Activated CD8-positive, alpha-beta memory T cell treated with anti-CD3 and anti-CD28 coated beads, Interleukin-2, amount 50 U/mL, for 24 hours (primary cell): Measurements from ENCODE around the gene DIABLO.
"Not testable (repeated sequence)": the region's sequence is repeated elsewhere in the genome, so short reads cannot be mapped to it uniquely, and the experiment has no call there.

ENCODE experiments used
- DNase-seq: peaks from one replicate; pipeline ENCODE4 v3.0.0-alpha.2; 2020; ENCODE audit errors: extremely low read depth

DIABLO gene

GRCh38 chr12:122189626-122190475 is 36.0 kb downstream of the DIABLO start:
- DNase-seq: no peak

- no peak for DNase-seq
These were observed 38.4 kb downstream of the DIABLO start for GRCh38 chr12:122187466-122187865.

DNA sequence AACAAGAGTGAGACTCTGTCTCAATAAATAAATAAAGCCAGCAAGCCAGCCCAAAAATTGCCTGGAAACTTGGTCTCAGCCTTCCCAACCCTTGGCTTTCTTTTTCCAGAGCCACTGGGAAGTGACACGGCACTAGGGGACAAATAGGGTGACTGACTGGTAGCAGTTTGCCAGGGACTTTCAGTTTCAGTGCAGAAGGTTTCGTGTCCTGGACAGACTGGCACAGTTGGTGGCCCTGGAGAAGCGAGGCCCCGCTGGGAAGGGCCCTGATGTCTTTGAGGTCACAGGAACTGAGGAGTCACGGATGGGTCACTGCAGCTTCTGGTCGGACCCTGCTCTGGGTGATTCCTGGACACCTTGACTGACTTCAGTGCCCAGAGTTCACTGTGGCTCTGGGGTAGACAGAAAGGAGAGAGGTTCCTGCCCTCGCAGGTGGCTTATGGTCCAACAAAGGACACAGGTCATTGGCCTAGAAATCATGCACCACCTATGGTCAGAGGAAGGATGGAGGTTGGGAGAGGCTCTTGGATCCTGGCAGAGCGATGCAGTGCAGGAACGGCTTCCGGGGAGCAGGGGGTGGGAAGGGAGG is 40.3 kb downstream of the DIABLO start:
- no peak for DNase-seq

DNA sequence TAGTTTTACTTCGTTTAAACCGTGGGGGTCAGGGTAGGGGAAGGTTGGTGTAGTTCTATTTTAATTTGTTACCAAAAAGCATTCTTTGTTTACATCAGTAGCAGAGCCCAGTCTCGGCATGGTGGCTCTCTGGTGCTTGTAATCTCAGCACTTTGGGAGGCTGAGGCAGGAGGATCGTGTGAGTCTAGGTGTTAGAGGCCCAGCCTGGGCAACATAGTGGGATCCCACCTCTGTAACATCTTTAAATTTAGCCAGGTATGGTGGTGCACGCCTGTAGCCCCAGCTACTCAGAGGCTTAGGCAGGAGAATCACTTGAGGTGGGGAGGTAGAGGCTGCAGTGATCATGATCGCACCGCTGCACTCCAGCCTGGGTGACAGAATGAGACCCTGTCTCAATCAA is 40.8 kb downstream of the DIABLO start:
- DNase-seq: no peak

GRCh38 chr12:122184517-122184916 is 41.3 kb downstream of the DIABLO start:
- no peak for DNase-seq

GRCh38 chr12:122183588-122183940 is 42.3 kb downstream of the DIABLO start:
- no peak for DNase-seq

DNA sequence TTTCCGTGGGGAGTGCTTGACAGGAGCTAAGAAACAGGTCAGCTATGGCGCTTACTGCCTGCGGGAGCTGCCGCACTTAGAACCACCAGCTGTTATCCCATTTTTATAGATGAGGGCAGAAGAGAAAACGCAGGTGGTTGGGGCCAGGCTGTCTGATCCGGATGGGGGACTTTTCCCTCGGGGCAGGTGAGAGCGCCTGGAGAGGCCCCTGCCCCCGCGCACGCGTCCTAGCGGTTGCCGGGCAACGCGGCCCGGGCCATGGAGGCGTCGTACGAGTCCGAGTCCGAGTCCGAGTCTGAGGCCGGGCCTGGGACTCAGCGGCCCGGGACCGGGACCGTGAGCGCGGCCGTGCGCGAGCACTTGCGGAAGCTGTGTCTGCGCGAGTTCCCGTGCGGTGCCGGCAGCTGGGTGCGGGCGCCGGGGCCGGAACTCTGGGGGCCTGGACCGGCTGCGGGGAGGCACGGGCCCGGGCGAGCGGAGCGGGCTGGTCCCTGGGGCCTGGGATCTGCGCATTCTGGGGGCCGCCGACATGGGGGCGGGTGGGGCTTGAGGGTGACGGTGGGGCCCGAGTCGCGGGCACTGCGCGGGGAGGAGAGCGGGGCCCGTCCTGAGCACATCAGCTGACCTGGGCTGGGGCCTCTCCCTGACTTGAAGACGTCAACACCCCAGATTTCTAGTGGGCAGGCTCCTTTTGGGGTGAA is 42.8 kb downstream of the DIABLO start, which contains the start of gene LRRC43:
TSS of gene LRRC43 (plus strand) at position 237 of the 701 bp plus-strand sequence. CDS start at position 259, 22 bp downstream.
- no peak for DNase-seq

DNA sequence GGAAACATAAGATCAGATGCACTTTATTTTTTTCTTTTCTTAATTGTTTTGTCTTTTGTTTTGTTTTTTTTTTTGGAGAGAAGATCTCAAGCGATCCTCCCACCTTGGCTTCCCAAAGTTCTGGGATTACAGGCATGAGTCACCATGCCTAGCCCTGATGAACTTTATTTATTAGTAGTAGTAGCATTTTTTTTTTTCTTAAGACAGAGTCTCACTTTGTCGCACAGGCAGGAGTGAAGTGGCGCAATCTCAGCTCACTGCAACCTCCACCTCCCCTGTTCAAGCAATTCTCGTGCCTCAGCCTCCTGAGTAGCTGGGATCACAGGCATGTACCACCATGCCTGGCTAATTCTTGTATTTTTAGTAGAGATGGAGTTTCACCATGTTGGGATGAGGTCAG is 49.4 kb downstream of the DIABLO start:
- not testable (repeated sequence) for DNase-seq

- DNase-seq: no peak
These were observed 51.6 kb downstream of the DIABLO start, which contains the start of gene IL31 for GRCh38 chr12:122174155-122174845. Gene IL31 (minus strand): TSS chr12:122174221. CDS start chr12:122174172, 49 bp downstream.

DNA sequence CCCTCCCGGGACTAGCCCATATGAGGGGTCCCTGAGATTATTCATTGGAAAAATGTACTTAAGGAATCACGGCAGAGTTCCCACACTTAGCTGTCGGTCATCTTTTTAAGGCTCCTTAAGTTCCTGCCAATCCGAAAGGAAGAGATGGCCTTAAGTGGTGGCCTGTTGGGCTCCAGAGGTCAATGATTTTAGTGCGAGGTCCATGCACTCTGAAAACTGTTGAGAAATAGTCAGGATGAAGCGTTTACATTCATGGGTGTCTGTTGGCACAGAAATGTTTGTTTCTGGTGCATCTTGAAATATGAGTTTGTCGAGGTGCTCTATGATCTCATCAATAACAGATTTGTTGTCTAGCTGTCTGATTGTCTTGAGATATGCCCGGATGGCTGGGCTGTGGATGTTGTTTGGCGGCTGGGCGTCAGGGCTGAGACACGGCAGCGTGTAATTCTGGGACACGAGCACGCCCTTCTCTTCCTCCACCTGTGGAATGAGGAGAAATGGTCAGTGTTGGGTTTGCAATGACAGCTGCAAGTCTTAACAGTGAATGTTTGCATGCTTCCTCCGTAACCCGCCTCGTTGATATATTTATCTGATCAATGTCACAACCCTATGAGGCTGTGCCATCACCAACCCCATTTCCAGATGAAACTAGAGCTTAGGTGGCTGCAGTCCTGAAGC is 53.5 kb downstream of the DIABLO start:
- no peak for DNase-seq

DNA sequence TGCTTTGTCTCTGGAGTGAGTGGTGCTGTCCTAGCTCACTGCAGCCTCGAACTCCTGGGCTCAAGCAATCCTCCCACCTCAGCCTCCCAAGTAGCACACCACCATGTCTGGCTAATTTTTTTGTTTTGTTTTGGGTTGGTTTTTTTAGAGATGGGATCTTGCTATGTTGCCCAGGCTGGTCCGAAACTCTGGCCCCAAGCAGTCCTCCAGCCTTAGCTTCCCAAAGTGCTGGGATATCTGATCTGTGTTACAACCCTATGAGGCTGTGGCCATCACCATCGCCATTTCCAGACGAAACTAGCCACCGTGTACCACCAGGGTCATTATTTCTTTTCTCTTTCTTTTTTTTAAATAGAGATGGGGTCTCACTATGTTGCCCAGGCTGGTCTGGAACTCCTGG is 54.5 kb downstream of the DIABLO start:
- no peak for DNase-seq

GRCh38 chr12:122168492-122168891 is 57.4 kb downstream of the DIABLO start:
- no peak for DNase-seq

DNA sequence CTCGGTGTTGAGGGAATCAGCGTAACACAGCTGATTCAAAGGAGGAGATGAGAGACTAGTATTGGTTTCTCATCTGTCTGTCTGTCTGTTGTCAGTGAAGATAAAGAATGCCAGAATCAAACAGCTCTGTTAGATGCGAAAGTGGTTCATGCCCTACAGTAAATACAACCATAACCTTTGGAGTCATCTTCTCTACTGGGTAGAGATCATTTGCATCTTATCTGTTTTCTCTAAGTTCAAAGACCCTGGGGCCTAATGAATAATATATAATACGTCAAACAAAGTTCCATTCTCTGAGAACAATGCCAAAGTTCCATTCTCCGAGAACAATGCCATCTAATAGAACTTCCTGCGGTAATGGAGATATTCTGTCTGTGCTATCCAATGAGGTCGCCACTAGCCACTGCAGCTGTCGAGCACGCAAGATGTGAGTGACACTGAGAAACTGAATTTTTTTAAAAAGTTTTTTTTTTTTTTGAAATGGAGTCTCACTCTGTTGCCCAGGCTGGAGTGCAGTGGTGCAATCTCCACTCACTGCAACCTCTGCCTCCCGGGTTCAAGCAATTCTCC is 58.4 kb downstream of the DIABLO start:
- no peak for DNase-seq

DNA sequence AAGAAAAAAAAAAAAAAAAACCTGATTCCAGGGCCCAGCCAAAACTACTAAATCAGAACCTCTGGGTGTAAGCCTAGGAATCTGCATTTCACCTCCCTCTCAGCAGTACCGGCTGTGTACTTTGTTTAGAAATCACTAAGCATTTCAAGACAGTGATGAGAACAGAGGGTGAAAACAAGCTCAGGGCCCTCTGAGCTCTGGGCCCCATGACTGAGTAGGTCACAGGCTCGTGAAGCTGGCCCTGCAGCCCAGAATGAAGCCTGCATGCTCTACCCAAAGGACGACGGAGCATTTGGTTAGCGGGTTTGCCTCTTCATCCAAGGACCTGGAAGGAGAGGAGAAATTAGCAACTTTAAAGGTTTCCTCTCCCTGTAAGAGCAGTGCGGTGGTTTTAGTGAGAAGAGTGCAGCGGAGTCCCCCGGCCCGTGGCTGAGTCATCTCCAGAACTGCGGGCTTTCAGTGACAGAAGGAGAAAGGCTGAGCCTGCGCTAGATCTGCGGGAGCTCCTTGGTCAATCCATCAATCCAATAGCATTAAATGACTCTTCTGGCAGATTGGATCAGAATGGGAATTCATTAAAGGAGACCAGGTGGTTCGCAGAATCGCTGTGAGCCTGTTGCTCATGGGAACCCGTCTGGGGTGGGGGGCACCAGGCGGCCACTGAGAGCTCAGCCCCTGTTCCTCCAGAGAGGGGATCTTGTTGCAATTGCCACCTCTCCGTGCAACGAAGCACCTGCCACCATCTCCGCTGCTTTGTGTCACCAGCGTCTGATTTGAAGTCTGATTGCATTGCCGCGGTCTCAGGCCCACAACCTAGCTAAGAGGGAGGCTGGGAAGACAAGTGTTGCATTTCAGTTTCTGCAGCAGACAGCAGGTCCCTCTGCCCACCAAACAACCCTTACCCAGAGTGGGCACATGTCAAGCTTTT is 59.2 kb downstream of the DIABLO start:
- peak; percentile 33 for DNase-seq

DNA sequence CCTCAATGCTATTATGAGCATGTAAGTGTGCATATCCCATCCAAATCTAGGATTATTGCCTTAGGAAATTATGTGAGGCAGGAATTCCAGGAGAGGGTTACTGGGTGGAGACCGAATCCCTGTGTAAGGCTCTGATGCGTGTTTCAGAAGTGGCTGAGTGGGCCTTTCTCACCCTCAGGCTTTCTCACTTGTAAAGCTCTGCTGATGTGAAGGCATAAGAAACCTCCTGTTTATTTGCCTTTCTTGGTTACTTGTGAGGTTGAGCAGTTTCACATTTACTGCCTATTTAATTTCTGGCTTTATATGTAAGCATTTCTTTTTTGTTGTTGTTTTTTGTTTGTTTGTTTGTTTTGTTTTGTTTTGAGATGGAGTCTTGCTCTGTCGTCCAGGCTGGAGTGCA is 62.9 kb downstream of the DIABLO start:
- no peak for DNase-seq

DNA sequence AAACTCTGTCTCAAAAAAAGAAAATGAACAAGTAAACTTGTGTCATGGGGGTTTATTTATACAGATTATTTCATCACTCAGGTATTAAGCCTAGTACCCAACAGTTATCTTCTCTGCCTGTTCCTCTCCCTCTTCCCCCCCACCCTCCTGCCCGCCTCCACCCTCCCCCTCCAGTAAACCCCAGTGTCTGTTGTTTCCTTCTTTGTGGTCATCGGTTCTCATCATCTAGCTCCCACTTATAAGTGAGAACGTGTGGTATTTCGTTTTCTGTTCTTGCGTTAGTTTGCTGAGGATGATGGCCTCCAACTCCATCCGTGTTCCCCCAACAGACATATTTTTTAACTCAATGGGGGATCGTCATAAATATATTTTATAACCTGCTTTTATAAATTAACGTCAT is 64.2 kb downstream of the DIABLO start:
- no peak for DNase-seq

GRCh38 chr12:122160761-122161160 is 65.1 kb downstream of the DIABLO start:
- DNase-seq: no peak

- DNase-seq: no peak
These were observed 66.0 kb downstream of the DIABLO start for GRCh38 chr12:122159882-122160281.

- DNase-seq: no peak
These were observed 67.1 kb downstream of the DIABLO start for GRCh38 chr12:122158700-122159285.
